ENCODE measurements around the gene ZNF532. TPM values are rescaled to one million over a fixed set of nuclear protein-coding genes. Genes with fewer than 3 reads are reported as not detected.
A peak's percentile ranks its signal among the peaks of the same experiment; 100 is the strongest.

ZNF532 gene
- total RNA-seq, 1 experiment from 2014 or later = 49.8 TPM

- Histone ChIP-seq H3K9me3 (ENCODE audit: control insufficient read depth, insufficient read depth, low read depth, low read length) (no peaks in the 10 kb centered on the region), H3K27me3 (ENCODE audit: control insufficient read depth, insufficient read depth, low read length) (no peaks in the 10 kb centered on the region), H3K36me3 (ENCODE audit: control insufficient read depth, insufficient read depth, low read length) (no peaks in the 10 kb centered on the region), H3K4me1 (ENCODE audit: control insufficient read depth, insufficient read depth, low read length) (no peaks in the 10 kb centered on the region), H3K27ac (ENCODE audit: low read length) (peak overlapping the region; percentile 66; the same call in 1 of the 2 replicates), H3K4me3 (ENCODE audit: low read depth in 2 of 2, low read length in 2 of 2) (no peak overlapping the region)
- ChIA-PET CTCF (no interaction called here), POLR2A (no interaction called here)
- ATAC-seq (no peak), DNase-seq (ENCODE audit: low read depth, low spot score) (no peak)
- intact Hi-C loops (cut with micrococcal nuclease; ENCODE audit: unreplicated experiment) (no loop called here), in situ Hi-C loops (cut with HindIII; ENCODE audit: low pct_unique_long_range_greater_than_20kb, low sequenced_read_pairs) (no loop called here)
- no peak for TF ChIP-seq TCF7L2 (IDR thresholded peaks at IDR 0.05; ENCODE audit: low read depth, low read length)
- TF ChIP-seq SIN3A (IDR thresholded peaks at IDR 0.05; ENCODE audit: borderline replicate concordance, insufficient read depth, low read depth, low read length) = no peak
- no peak for TF ChIP-seq POLR2AphosphoS5 (IDR thresholded peaks at IDR 0.05; ENCODE audit: low read depth, low read length)
- no peak for TF ChIP-seq CTCF (IDR thresholded peaks at IDR 0.05)
- no peak for TF ChIP-seq REST (IDR thresholded peaks at IDR 0.05; ENCODE audit: insufficient read depth in 1 of 2, low read depth in 2 of 2, low read length in 1 of 2)
- BruUV-seq (replicated peaks) = no TSS peak
Observed at GRCh38 chr18:59008302-59008974, 143.8 kb downstream of the ZNF532 start.

- Histone ChIP-seq H3K36me3 (ENCODE audit: control insufficient read depth, insufficient read depth, low read length) (no peaks in the 10 kb centered on the region), H3K27ac (ENCODE audit: low read length) (peak overlapping the region; percentile 73; the same call in 1 of the 2 replicates), H3K9me3 (ENCODE audit: control insufficient read depth, insufficient read depth, low read depth, low read length) (no peaks in the 10 kb centered on the region), H3K27me3 (ENCODE audit: control insufficient read depth, insufficient read depth, low read length) (no peaks in the 10 kb centered on the region), H3K4me1 (ENCODE audit: control insufficient read depth, insufficient read depth, low read length) (peaks cover 4% of the 10 kb centered on the region; the same call in 1 of the 2 replicates), H3K4me3 (ENCODE audit: low read depth in 2 of 2, low read length in 2 of 2) (no peak overlapping the region)
- intact Hi-C loops (cut with micrococcal nuclease; ENCODE audit: unreplicated experiment) = no loop called here
- in situ Hi-C loops (cut with HindIII; ENCODE audit: low pct_unique_long_range_greater_than_20kb, low sequenced_read_pairs) = no loop called here
- TF ChIP-seq SIN3A (IDR thresholded peaks at IDR 0.05; ENCODE audit: borderline replicate concordance, insufficient read depth, low read depth, low read length) = no peak
- TF ChIP-seq TCF7L2 (IDR thresholded peaks at IDR 0.05; ENCODE audit: low read depth, low read length) = no peak
- no peak for TF ChIP-seq POLR2AphosphoS5 (IDR thresholded peaks at IDR 0.05; ENCODE audit: low read depth, low read length)
- TF ChIP-seq REST (IDR thresholded peaks at IDR 0.05; ENCODE audit: insufficient read depth in 1 of 2, low read depth in 2 of 2, low read length in 1 of 2) = no peak
- TF ChIP-seq CTCF (IDR thresholded peaks at IDR 0.05) = no peak
- POLR2A ChIA-PET = no interaction called here
- no TSS peak for BruUV-seq (replicated peaks)
- ATAC-seq = no peak
- DNase-seq (ENCODE audit: low read depth, low spot score) = no peak
- CTCF ChIA-PET = no interaction called here
Observed at GRCh38 chr18:59009846-59010245, 145.2 kb downstream of the ZNF532 start.
